Spleen (tissue), 11 donors: Measurements from ENCODE around the gene C15orf39. TPM values are rescaled to one million over a fixed set of nuclear protein-coding genes. Genes with fewer than 3 reads are reported as not detected.
"Not testable (repeated sequence)": the region's sequence is repeated elsewhere in the genome, so short reads cannot be mapped to it uniquely, and the experiment has no call there.

Source experiments
- DNase-seq: peaks from one replicate; pipeline ENCODE4 v3.0.0-alpha.2; 2020
- H3K27ac ChIP-seq, 8 donors: fragments of 200-600 bp; sonication (generic) in 7 of 8; 1 replicate in 4 of 8; 2 replicates in 4 of 8; pipeline versions ENCODE4 v1.5.0 to v1.8.0; 2016 to 2021; ENCODE audit warnings: inconsistent platforms in 4 of 8, mild to moderate bottlenecking in 4 of 8, moderate library complexity in 1 of 8
- H3K27me3 ChIP-seq, 7 donors: fragments of 200-600 bp; sonication (generic) in 6 of 7; replicated peaks in 1 of 7; 1 replicate in 4 of 7; 2 replicates in 3 of 7; pipeline versions ENCODE4 v1.5.0 to v1.8.0; 2016 to 2021; ENCODE audit warnings: inconsistent platforms in 3 of 7, mild to moderate bottlenecking in 1 of 7
- H3K36me3 ChIP-seq, 6 donors: fragments of 200-600 bp; sonication (generic) in 5 of 6; 1 replicate in 4 of 6; 2 replicates in 2 of 6; pipeline versions ENCODE4 v1.5.0 to v1.8.0; 2016 to 2021; ENCODE audit warnings: inconsistent platforms in 2 of 6
- H3K4me1 ChIP-seq, 6 donors: fragments of 200-600 bp; sonication (generic) in 5 of 6; 1 replicate in 3 of 6; 2 replicates in 3 of 6; pipeline versions ENCODE4 v1.5.0 to v1.8.0; 2016 to 2021; ENCODE audit warnings: inconsistent platforms in 3 of 6
- H3K4me3 ChIP-seq, 8 donors: fragments of 200-600 bp; sonication (generic) in 7 of 8; 1 replicate in 4 of 8; 2 replicates in 4 of 8; pipeline versions ENCODE4 v1.5.0 to v1.8.0; 2016 to 2021; ENCODE audit warnings: inconsistent platforms in 4 of 8, mild to moderate bottlenecking in 4 of 8, moderate library complexity in 2 of 8
- H3K9me3 ChIP-seq, 8 donors: fragments of 200-600 bp; sonication (generic) in 7 of 8; 1 replicate in 4 of 8; 2 replicates in 4 of 8; pipeline versions ENCODE4 v1.5.0 to v1.8.0; 2016 to 2021; ENCODE audit warnings: inconsistent platforms in 4 of 8
- CTCF ChIP-seq, 11 experiments: fragments of 200-600 bp in 7 of 11; fragments of 450-650 bp in 4 of 11; sonication (generic) in 4 of 11; IDR thresholded peaks in 8 of 11; conservative IDR thresholded peaks in 3 of 11; 1 replicate in 7 of 11; 2 replicates in 4 of 11; pipeline versions ENCODE4 v1.4.0 to v1.8.0; 2016 to 2021; ENCODE audit warnings: antibody characterized with exemption in 11 of 11, inconsistent platforms in 4 of 11, mild to moderate bottlenecking in 1 of 11
- POLR2A ChIP-seq, 3 donors: fragments of 450-650 bp; IDR thresholded peaks; one replicate each; pipeline ENCODE4 v1.5.1; 2017; ENCODE audit warnings: antibody characterized with exemption in 3 of 3, mild to moderate bottlenecking in 1 of 3
- POLR2AphosphoS5 ChIP-seq, 3 donors: sonication (generic); formaldehyde crosslinking; IDR thresholded peaks; one replicate each; pipeline ENCODE4 v1.5.1; 2017; ENCODE audit warnings: antibody characterized with exemption in 3 of 3
- WGBS, 5 donors: extraction: QIAGEN DNeasy Blood & Tissue Kit in 3 of 5; methylation state at CpG; one replicate each; pipeline versions ENCODE4 v1.1.5 to v1.1.7; 2013 to 2018; 5-methylcytosine and 5-hydroxymethylcytosine counted together
- intact Hi-C: fragments of 100-400 bp; cut with DNase I; formaldehyde crosslinking; loops from one replicate; pipeline ENCODE4 v1.15.0; 2023; ENCODE audit warnings: low total_unique reads
- polyA plus RNA-seq, 3 donors: library from polyadenylated mRNA; stranded (reverse); fragments of 200-250 nt; gene quantifications; one replicate each; pipeline ENCODE4 v1.2.1, GENCODE V29; 2013
- total RNA-seq, 7 donors: library from RNA; depleted of rRNA in 3 of 7; stranded (reverse); fragments of >200 nt in 3 of 7; fragmentation: NEBNext Ultra II Directional in 4 of 7; extraction: Animal tissue kit (Norgen Biotek cat#: 25700) in 4 of 7; gene quantifications; one replicate each; pipeline versions ENCODE4 v1.1.0 to v1.2.1, GENCODE V29; 2016 to 2021
- donor health status: healthy with polysubstance abuse.
- donor health status: DM: no; HTN: no; CAD: no; lungs with moderate emphysema.
- donor health status: DM: no; HTN: no; CAD: no.
- donor health status: Bipolar disorder and iron deficiency.
- donor health status: healthy.
- donor health status: DM: no; HTN: no; CAD: no.
- donor health status: DM: yes; HTN: yes; CAD: no.

The C15orf39 gene
- total and polyA plus RNA-seq, 10 donors = 6.9 to 70.2 (median 58.4) TPM

GRCh38 chr15:75163150-75163564 lies 38.5 kb upstream of the C15orf39 start:
- H3K27ac ChIP-seq = no peak overlapping the region
- H3K4me3 ChIP-seq = no peak overlapping the region
- DNase-seq = no peak
- intact Hi-C loops = no loop called here
- H3K9me3 ChIP-seq = no peaks in the 10 kb centered on the region
- 90 to 98% (median 95%) methylated on average over 3 of the region's 3 CpGs for WGBS, 5 donors
- peaks cover 0 to 21% (median 0%) of the 10 kb centered on the region in 6 donors for H3K4me1 ChIP-seq
- no peaks in the 10 kb centered on the region for H3K36me3 ChIP-seq
- TF ChIP-seq CTCF (IDR thresholded peaks at IDR 0.05 in 8 of 11, conservative IDR thresholded peaks at IDR 0.05 in 3 of 11) = no peak
- no peak for TF ChIP-seq POLR2A (IDR thresholded peaks at IDR 0.05)
- TF ChIP-seq POLR2AphosphoS5 (IDR thresholded peaks at IDR 0.05) = no peak
- H3K27me3 ChIP-seq = no peaks in the 10 kb centered on the region

DNA sequence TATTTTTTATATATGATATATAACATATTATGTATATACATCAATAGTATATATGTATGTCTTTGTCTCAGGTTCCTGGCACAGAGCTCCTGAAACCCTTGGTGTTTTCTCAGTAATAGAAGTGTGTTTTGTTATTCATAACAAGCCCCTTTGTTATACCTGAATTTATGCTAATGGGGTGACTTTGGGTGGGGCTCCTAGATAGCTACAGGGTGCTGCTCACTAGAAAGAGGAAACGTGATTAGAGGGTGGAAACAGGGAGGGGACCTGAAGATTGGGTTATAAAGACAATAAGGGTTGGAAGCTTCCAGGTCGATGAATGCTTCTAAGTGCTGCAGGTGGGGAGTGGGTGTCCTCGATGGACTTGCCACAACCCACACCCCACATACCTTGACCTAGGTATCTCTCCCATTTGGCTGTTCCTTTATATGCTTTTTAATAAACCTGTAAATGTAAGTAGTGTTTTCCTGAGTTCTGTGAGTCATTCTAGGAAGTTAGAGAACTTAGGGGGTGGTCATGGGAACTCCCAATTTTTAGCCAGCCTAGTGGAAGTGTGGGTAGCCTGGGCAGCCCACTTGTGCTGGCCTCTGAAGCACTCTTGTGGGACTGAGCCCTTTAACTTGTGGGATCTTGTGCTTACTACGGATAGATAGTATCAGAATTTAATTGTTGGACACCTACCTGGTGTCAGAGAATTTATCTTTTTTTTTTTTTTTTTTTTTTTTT lies 36.9 kb upstream of the C15orf39 start:
- no peak for TF ChIP-seq POLR2AphosphoS5 (IDR thresholded peaks at IDR 0.05)
- no peak for TF ChIP-seq POLR2A (IDR thresholded peaks at IDR 0.05)
- no peak for TF ChIP-seq CTCF (IDR thresholded peaks at IDR 0.05 in 8 of 11, conservative IDR thresholded peaks at IDR 0.05 in 3 of 11)
- H3K9me3 ChIP-seq = peaks cover 0 to 4% (median 0%) of the 10 kb centered on the region in 8 donors
- no peaks in the 10 kb centered on the region for H3K27me3 ChIP-seq
- H3K4me1 ChIP-seq = peaks cover 0 to 21% (median 0%) of the 10 kb centered on the region in 6 donors
- DNase-seq = no peak
- intact Hi-C loops = no loop called here
- no peaks in the 10 kb centered on the region for H3K36me3 ChIP-seq
- no peak overlapping the region for H3K27ac ChIP-seq
- WGBS, 5 donors = 58 to 77% (median 70%) methylated on average over 4 of the region's 4 CpGs
- no peak overlapping the region for H3K4me3 ChIP-seq

DNA sequence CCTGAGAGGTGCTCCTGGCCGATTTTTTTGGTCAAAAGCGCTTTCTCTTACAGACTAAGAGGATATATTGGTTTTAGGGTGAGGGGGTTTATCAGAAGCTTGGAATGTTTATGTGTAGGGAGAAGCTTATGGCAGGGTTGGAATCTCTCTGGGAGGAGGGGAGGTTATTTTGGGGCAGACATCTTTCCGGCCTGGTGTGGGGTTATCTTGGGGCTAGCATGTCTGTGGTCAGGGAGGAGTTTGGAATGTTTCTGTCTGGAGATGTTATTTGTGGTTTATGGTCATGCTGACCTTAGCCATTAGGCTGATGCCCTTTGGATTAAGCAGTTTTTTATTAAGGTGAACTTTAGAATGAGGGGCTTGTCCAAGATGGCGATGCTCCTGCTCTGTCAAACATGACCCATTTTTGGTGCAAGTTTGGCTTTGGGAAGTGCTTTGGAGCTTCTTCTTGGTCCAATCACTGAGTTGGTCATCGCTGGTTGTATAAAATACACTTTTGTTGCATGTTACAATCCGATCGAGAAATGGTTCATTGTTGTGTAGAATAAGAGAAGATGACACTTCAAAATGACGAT lies 35.1 kb upstream of the C15orf39 start:
- intact Hi-C loops, H3K27ac ChIP-seq, H3K4me3 ChIP-seq, DNase-seq, H3K27me3 ChIP-seq, H3K9me3 ChIP-seq, H3K36me3 ChIP-seq: not testable (repeated sequence)
- 82 to 92% (median 87%) methylated on average over 8 of the region's 8 CpGs for WGBS, 5 donors
- peaks cover 0 to 23% (median under 1%) of the 10 kb centered on the region in 6 donors for H3K4me1 ChIP-seq

- 65 to 75% (median 72%) methylated on average over 5 of the region's 5 CpGs for WGBS, 5 donors
- Histone ChIP-seq H3K36me3 (no peaks in the 10 kb centered on the region), H3K27me3 (no peaks in the 10 kb centered on the region), H3K4me3 (no peak overlapping the region), H3K27ac (no peak overlapping the region), H3K4me1 (peaks cover 0 to 22% (median under 1%) of the 10 kb centered on the region in 6 donors), H3K9me3 (peaks cover 0 to 4% (median 0%) of the 10 kb centered on the region in 8 donors)
- intact Hi-C loops = no loop called here
- DNase-seq = no peak
- TF ChIP-seq POLR2A (IDR thresholded peaks at IDR 0.05) (no peak), POLR2AphosphoS5 (IDR thresholded peaks at IDR 0.05) (no peak), CTCF (IDR thresholded peaks at IDR 0.05 in 8 of 11, conservative IDR thresholded peaks at IDR 0.05 in 3 of 11) (no peak)
These were observed 33.9 kb upstream of the C15orf39 start for GRCh38 chr15:75167588-75168350.
